Tibial artery (tissue), 4 donors: ENCODE results near the gene ADCY5.

Source experiments
- DNase-seq, 2 donors: peaks; one replicate each; pipeline ENCODE4 v3.0.0-alpha.2; 2019
- H3K27ac ChIP-seq, 2 donors: fragments of 200-600 bp; sonication (generic) in 1 of 2; 1 replicate in 1 of 2; 2 replicates in 1 of 2; pipeline ENCODE4 v1.5.1; 2018 to 2019; ENCODE audit warnings: mild to moderate bottlenecking in 1 of 2
- H3K27me3 ChIP-seq, 2 donors: fragments of 200-600 bp; sonication (generic) in 1 of 2; one replicate each; pipeline versions ENCODE4 v1.5.1 to v1.6.0; 2016 to 2019
- H3K36me3 ChIP-seq, 3 donors: fragments of 200-600 bp; sonication (generic) in 2 of 3; one replicate each; pipeline ENCODE4 v1.5.1; 2016 to 2019; ENCODE audit warnings: mild to moderate bottlenecking in 2 of 3
- H3K4me1 ChIP-seq, 4 donors: fragments of 200-600 bp; sonication (generic) in 2 of 4; 1 replicate in 3 of 4; 2 replicates in 1 of 4; pipeline ENCODE4 v1.5.1; 2016 to 2019
- H3K4me3 ChIP-seq, 2 donors: fragments of 200-600 bp; sonication (generic) in 1 of 2; 1 replicate in 1 of 2; 2 replicates in 1 of 2; pipeline ENCODE4 v1.5.1; 2018 to 2019; ENCODE audit warnings: mild to moderate bottlenecking in 2 of 2
- H3K9me3 ChIP-seq, 3 donors: fragments of 200-600 bp; sonication (generic) in 1 of 3; one replicate each; pipeline ENCODE4 v1.5.1; 2016 to 2019
- CTCF ChIP-seq, 2 experiments: fragments of 200-600 bp in 1 of 2; fragments of 450-650 bp in 1 of 2; IDR thresholded peaks; one replicate each; pipeline ENCODE4 v1.5.1; 2017 to 2019; ENCODE audit warnings: antibody characterized with exemption in 2 of 2, mild to moderate bottlenecking in 1 of 2, moderate library complexity in 1 of 2
- intact Hi-C: fragments of 100-400 bp; cut with DNase I; formaldehyde crosslinking; loops from one replicate; pipeline ENCODE4 v1.15.0; 2023; ENCODE audit warnings: low total_unique reads

ADCY5 gene

GRCh38 chr3:123290107-123290930 lies 158.6 kb downstream of the ADCY5 start:
- H3K36me3 ChIP-seq = peaks cover 73 to 95% (median 84%) of the 10 kb centered on the region in 3 donors
- no peaks in the 10 kb centered on the region for H3K27me3 ChIP-seq
- peak overlapping the region in 1 of 2 donors; percentile 7 for H3K27ac ChIP-seq
- no peak for TF ChIP-seq CTCF (IDR thresholded peaks at IDR 0.05)
- H3K4me3 ChIP-seq = no peak overlapping the region
- intact Hi-C loops = no loop called here
- H3K4me1 ChIP-seq = no peaks in the 10 kb centered on the region
- peak in 1 of 2 donors; percentile 61 for DNase-seq
- no peaks in the 10 kb centered on the region for H3K9me3 ChIP-seq

GRCh38 chr3:123289391-123290106 lies 159.3 kb downstream of the ADCY5 start:
- no peak for TF ChIP-seq CTCF (IDR thresholded peaks at IDR 0.05)
- peaks cover 75 to 95% (median 86%) of the 10 kb centered on the region in 3 donors for H3K36me3 ChIP-seq
- H3K9me3 ChIP-seq = no peaks in the 10 kb centered on the region
- H3K4me3 ChIP-seq = no peak overlapping the region
- intact Hi-C loops = no loop called here
- H3K27ac ChIP-seq = no peak overlapping the region
- no peaks in the 10 kb centered on the region for H3K27me3 ChIP-seq
- H3K4me1 ChIP-seq = no peaks in the 10 kb centered on the region
- DNase-seq = peak in 1 of 2 donors; percentile 61

GRCh38 chr3:123287962-123288302 lies 161.0 kb downstream of the ADCY5 start:
- Histone ChIP-seq H3K9me3 (no peaks in the 10 kb centered on the region), H3K4me1 (no peaks in the 10 kb centered on the region), H3K27me3 (no peaks in the 10 kb centered on the region), H3K27ac (no peak overlapping the region), H3K36me3 (peaks cover 81 to 95% (median 84%) of the 10 kb centered on the region in 3 donors), H3K4me3 (no peak overlapping the region)
- DNase-seq = peak in 1 of 2 donors; percentile 41
- no peak for TF ChIP-seq CTCF (IDR thresholded peaks at IDR 0.05)
- intact Hi-C loops = no loop called here

GRCh38 chr3:123287051-123287961 lies 161.6 kb downstream of the ADCY5 start:
- H3K27ac ChIP-seq = no peak overlapping the region
- H3K4me1 ChIP-seq = no peaks in the 10 kb centered on the region
- intact Hi-C loops = no loop called here
- H3K36me3 ChIP-seq = peaks cover 84 to 95% (median 84%) of the 10 kb centered on the region in 3 donors
- peak in 1 of 2 donors; percentile 35 for DNase-seq
- TF ChIP-seq CTCF (IDR thresholded peaks at IDR 0.05) = no peak
- H3K9me3 ChIP-seq = no peaks in the 10 kb centered on the region
- no peaks in the 10 kb centered on the region for H3K27me3 ChIP-seq
- H3K4me3 ChIP-seq = no peak overlapping the region

- Histone ChIP-seq H3K36me3 (peaks cover 81 to 95% (median 83%) of the 10 kb centered on the region in 3 donors), H3K9me3 (no peaks in the 10 kb centered on the region), H3K27me3 (no peaks in the 10 kb centered on the region), H3K4me1 (no peaks in the 10 kb centered on the region), H3K27ac (no peak overlapping the region), H3K4me3 (no peak overlapping the region)
- intact Hi-C loops = no loop called here
- peak in 1 of 2 donors; percentile 61 for DNase-seq
- peak; percentile 46 to 57 for TF ChIP-seq CTCF (IDR thresholded peaks at IDR 0.05)
Observed at GRCh38 chr3:123286308-123287023, 162.4 kb downstream of the ADCY5 start.
